Trophoblast cell (in vitro differentiated cells and primary cell): ENCODE data around the gene IL1RAPL2.

ENCODE experiments used
- DNase-seq, 2 donors: peaks; one replicate each; pipeline ENCODE4 v3.0.0-alpha.2; 2016
- H2AFZ ChIP-seq: 2 replicates; pipeline ENCODE4 v1.6.1; 2013; ENCODE audit warnings: low read length, moderate library complexity, mild to moderate bottlenecking; ENCODE audit not compliant: insufficient read depth, poor library complexity
- H2AK5ac ChIP-seq: 2 replicates; pipeline ENCODE4 v1.6.1; 2013; ENCODE audit warnings: mild to moderate bottlenecking, low read length
- H2BK120ac ChIP-seq: 2 replicates; pipeline ENCODE4 v1.6.1; 2013; ENCODE audit warnings: low read length, mild to moderate bottlenecking, moderate library complexity; ENCODE audit not compliant: insufficient read depth, poor library complexity
- H2BK12ac ChIP-seq: 2 replicates; pipeline ENCODE4 v1.6.1; 2013; ENCODE audit warnings: mild to moderate bottlenecking, low read length, moderate library complexity
- H2BK5ac ChIP-seq: 2 replicates; pipeline ENCODE4 v1.6.1; 2013; ENCODE audit warnings: low read length, low read depth, moderate library complexity, mild to moderate bottlenecking; ENCODE audit not compliant: poor library complexity
- H3K14ac ChIP-seq: 2 replicates; pipeline ENCODE4 v1.6.1; 2013; ENCODE audit warnings: mild to moderate bottlenecking, low read length
- H3K18ac ChIP-seq: 2 replicates; pipeline ENCODE4 v1.6.1; 2013; ENCODE audit warnings: mild to moderate bottlenecking, low read length
- H3K23ac ChIP-seq: 2 replicates; pipeline ENCODE4 v1.6.1; 2013; ENCODE audit warnings: low read length
- H3K27ac ChIP-seq: 2 replicates; pipeline ENCODE4 v1.5.1; 2013; ENCODE audit warnings: low read depth, mild to moderate bottlenecking, inconsistent platforms, low read length, moderate library complexity
- H3K27me3 ChIP-seq: 2 replicates; pipeline ENCODE4 v1.6.1; 2013; ENCODE audit warnings: inconsistent platforms, mild to moderate bottlenecking, low read length, moderate library complexity; ENCODE audit not compliant: insufficient read depth
- H3K36me3 ChIP-seq, 2 experiments: 1 replicate in 1 of 2; 2 replicates in 1 of 2; pipeline ENCODE4 v1.6.1; 2013; ENCODE audit warnings: low read length in 2 of 2, mild to moderate bottlenecking in 2 of 2, moderate library complexity in 1 of 2; ENCODE audit not compliant: insufficient read depth in 2 of 2, control insufficient read depth in 1 of 2
- H3K4ac ChIP-seq: 2 replicates; pipeline ENCODE4 v1.6.1; 2013; ENCODE audit warnings: low read depth, mild to moderate bottlenecking, low read length, moderate library complexity
- H3K4me1 ChIP-seq, 2 experiments: 1 replicate in 1 of 2; 2 replicates in 1 of 2; pipeline ENCODE4 v1.6.1; 2013; ENCODE audit warnings: low read length in 2 of 2, mild to moderate bottlenecking in 2 of 2, moderate library complexity in 1 of 2; ENCODE audit not compliant: insufficient read depth in 2 of 2, control insufficient read depth in 1 of 2
- H3K4me2 ChIP-seq: 2 replicates; pipeline ENCODE4 v1.6.1; 2013; ENCODE audit warnings: inconsistent platforms, mild to moderate bottlenecking, low read length, moderate library complexity
- H3K4me3 ChIP-seq: 2 replicates; pipeline ENCODE4 v1.5.1; 2013; ENCODE audit warnings: mild to moderate bottlenecking, low read depth, low read length, inconsistent platforms
- H3K79me1 ChIP-seq: one replicate; pipeline ENCODE4 v1.6.1; 2013; ENCODE audit warnings: low read length
- H3K79me2 ChIP-seq: 2 replicates; pipeline ENCODE4 v1.6.1; 2013; ENCODE audit warnings: low read length, mild to moderate bottlenecking; ENCODE audit not compliant: control insufficient read depth, insufficient read depth, poor library complexity
- H3K9ac ChIP-seq: 2 replicates; pipeline ENCODE4 v1.6.1; 2013; ENCODE audit warnings: mild to moderate bottlenecking, low read length
- H3K9me3 ChIP-seq: 2 replicates; pipeline ENCODE4 v1.6.1; 2013; ENCODE audit warnings: low read depth, mild to moderate bottlenecking, control low read depth, inconsistent platforms, low read length; ENCODE audit not compliant: insufficient read depth
- H4K12ac ChIP-seq: 2 replicates; pipeline ENCODE4 v1.6.1; 2013; ENCODE audit warnings: low read depth, mild to moderate bottlenecking, low read length, moderate library complexity
- H4K8ac ChIP-seq: 2 replicates; pipeline ENCODE4 v1.6.1; 2013; ENCODE audit warnings: low read depth, mild to moderate bottlenecking, low read length, moderate library complexity
- H4K91ac ChIP-seq: one replicate; pipeline ENCODE4 v1.6.1; 2013; ENCODE audit warnings: low read depth, mild to moderate bottlenecking, low read length, moderate library complexity
- WGBS: extraction: QIAGEN DNeasy Blood & Tissue Kit; methylation state at CpG from one replicate; pipeline ENCODE4 v1.1.7; 2013; ENCODE audit warnings: missing lambda C conversion rate; ENCODE audit not compliant: insufficient read length, insufficient coverage; ENCODE audit errors: extremely low coverage; 5-methylcytosine and 5-hydroxymethylcytosine counted together

The IL1RAPL2 gene

DNA sequence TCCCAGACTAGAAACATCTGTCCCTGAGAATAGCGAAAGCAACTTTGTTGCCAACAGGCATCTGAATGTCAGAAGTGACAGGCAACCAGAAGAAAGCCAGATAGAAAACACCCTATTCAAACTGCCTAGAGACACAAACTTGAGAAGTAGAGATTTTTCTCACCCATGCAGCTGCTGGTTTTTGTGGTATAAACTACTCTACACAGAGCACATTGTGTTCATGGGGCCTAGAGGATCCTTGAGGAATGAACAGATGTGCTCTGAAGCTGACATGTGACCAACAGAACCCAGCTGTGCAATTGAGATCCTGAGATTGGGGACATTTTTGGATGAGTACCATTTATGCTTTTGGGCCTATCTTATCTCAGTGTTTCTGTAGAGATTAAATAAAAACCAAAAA lies 1192.8 kb downstream of the IL1RAPL2 start:
- Histone ChIP-seq H3K79me1 (no peaks in the 10 kb centered on the region), H3K4ac (no peak overlapping the region), H4K8ac (no peak overlapping the region), H4K91ac (no peak overlapping the region), H3K79me2 (no peaks in the 10 kb centered on the region), H3K27ac (no peak overlapping the region), H2BK12ac (no peak overlapping the region), H2BK120ac (no peak overlapping the region), H3K23ac (no peak overlapping the region), H2AFZ (no peak overlapping the region), H3K9me3 (no peaks in the 10 kb centered on the region), H3K4me3 (no peak overlapping the region), H2AK5ac (no peak overlapping the region), H3K14ac (no peak overlapping the region), H3K4me1 (no peaks in the 10 kb centered on the region), H3K36me3 (no peaks in the 10 kb centered on the region), H3K27me3 (no peaks in the 10 kb centered on the region), H4K12ac (no peak overlapping the region), H3K4me2 (no peak overlapping the region), H3K18ac (no peak overlapping the region), H2BK5ac (no peak overlapping the region), H3K9ac (no peak overlapping the region)
- no CpG with 5 or more reads among the region's 1 CpG for WGBS
- peak in 1 of 2 donors; percentile 54 for DNase-seq

DNA sequence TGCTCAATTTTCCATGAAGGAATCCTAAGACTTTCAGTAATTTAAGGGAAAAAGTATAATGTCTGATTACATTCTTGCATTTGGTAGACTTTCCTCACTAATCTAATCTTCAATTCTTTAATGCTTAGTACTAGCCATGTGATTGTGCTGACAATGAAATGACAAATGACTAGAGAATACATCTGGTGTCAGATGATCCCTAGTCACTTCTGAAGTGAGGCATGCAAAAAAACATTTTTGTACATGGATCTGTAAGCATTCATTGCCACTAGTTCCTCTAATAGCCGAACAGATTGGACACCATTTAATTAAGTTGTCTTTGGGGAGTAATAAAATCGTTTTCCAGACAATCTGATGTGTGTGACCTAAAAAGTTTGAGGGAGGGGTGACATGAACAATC lies 1193.6 kb downstream of the IL1RAPL2 start:
- DNase-seq = peak in 1 of 2 donors; percentile 45
- H3K4me1 ChIP-seq = no peaks in the 10 kb centered on the region
- no peak overlapping the region for H4K91ac ChIP-seq
- no peak overlapping the region for H2AFZ ChIP-seq
- WGBS = no CpG with 5 or more reads among the region's 2 CpGs
- no peak overlapping the region for H2BK5ac ChIP-seq
- H3K4me2 ChIP-seq = no peak overlapping the region
- no peak overlapping the region for H3K14ac ChIP-seq
- no peak overlapping the region for H2BK12ac ChIP-seq
- no peaks in the 10 kb centered on the region for H3K36me3 ChIP-seq
- no peak overlapping the region for H3K18ac ChIP-seq
- no peak overlapping the region for H3K4ac ChIP-seq
- no peak overlapping the region for H2BK120ac ChIP-seq
- H3K79me2 ChIP-seq = no peaks in the 10 kb centered on the region
- no peak overlapping the region for H3K23ac ChIP-seq
- H3K27me3 ChIP-seq = no peaks in the 10 kb centered on the region
- no peak overlapping the region for H4K8ac ChIP-seq
- H3K4me3 ChIP-seq = no peak overlapping the region
- no peaks in the 10 kb centered on the region for H3K9me3 ChIP-seq
- no peak overlapping the region for H4K12ac ChIP-seq
- H3K9ac ChIP-seq = no peak overlapping the region
- no peak overlapping the region for H3K27ac ChIP-seq
- H3K79me1 ChIP-seq = no peaks in the 10 kb centered on the region
- H2AK5ac ChIP-seq = no peak overlapping the region

DNA sequence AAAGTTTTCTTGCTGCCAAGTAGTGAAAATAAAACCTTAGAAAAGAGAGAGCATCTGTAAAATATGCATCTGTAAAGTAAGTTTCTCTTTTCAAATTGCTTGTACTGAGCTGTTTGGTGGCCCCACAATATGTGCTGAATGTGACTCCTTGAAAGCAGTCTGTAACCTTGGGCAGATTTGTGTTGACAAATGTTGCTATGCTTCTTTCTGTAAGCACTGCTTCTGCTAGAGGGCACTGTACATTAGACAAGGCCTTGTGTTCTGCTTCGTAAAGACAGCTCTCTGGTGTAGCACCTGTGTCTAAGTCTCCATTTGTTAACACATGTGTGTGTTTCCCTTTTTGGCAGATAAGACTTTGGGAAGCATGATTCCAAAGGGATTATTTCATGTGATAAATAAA lies 1199.7 kb downstream of the IL1RAPL2 start:
- Histone ChIP-seq H3K9ac (no peak overlapping the region), H3K27me3 (no peaks in the 10 kb centered on the region), H3K23ac (no peak overlapping the region), H2BK120ac (no peak overlapping the region), H3K36me3 (no peaks in the 10 kb centered on the region), H3K18ac (no peak overlapping the region), H3K4ac (no peak overlapping the region), H4K12ac (no peak overlapping the region), H4K8ac (no peak overlapping the region), H3K79me1 (no peaks in the 10 kb centered on the region), H3K9me3 (no peaks in the 10 kb centered on the region), H2BK12ac (no peak overlapping the region), H2AFZ (no peak overlapping the region), H3K27ac (no peak overlapping the region), H4K91ac (no peak overlapping the region), H3K4me3 (no peak overlapping the region), H2BK5ac (no peak overlapping the region), H2AK5ac (no peak overlapping the region), H3K4me1 (no peaks in the 10 kb centered on the region), H3K4me2 (no peak overlapping the region), H3K79me2 (no peaks in the 10 kb centered on the region), H3K14ac (no peak overlapping the region)
- DNase-seq = no peak
- no CpG with 5 or more reads among the region's 1 CpG for WGBS

DNA sequence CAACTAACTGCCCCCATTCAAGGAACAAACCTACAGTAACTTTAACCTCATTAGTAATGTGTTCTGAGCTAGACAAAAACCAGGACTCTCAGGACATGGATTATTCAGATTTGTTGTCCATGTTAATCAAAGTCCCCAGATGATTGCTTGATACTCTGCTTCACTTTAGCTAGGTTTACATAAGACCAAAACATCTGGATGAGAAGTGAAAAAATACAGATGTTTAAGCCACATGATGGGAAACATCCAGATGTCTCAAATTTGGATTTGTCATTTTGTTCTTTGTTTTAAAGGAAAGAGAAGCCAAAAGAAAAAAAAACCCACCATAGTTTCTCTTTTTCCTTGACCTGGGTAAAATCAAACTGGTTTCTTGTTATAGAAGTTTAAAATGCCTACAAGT lies 1207.8 kb downstream of the IL1RAPL2 start:
- Histone ChIP-seq H3K23ac (no peak overlapping the region), H3K27ac (no peak overlapping the region), H3K4me2 (no peak overlapping the region), H2AK5ac (no peak overlapping the region), H3K27me3 (no peaks in the 10 kb centered on the region), H2BK120ac (no peak overlapping the region), H4K91ac (no peak overlapping the region), H2AFZ (no peak overlapping the region), H4K8ac (no peak overlapping the region), H3K9me3 (no peaks in the 10 kb centered on the region), H3K4ac (no peak overlapping the region), H3K79me1 (no peaks in the 10 kb centered on the region), H3K14ac (no peak overlapping the region), H4K12ac (no peak overlapping the region), H2BK5ac (no peak overlapping the region), H3K79me2 (no peaks in the 10 kb centered on the region), H3K4me3 (no peak overlapping the region), H3K18ac (no peak overlapping the region), H3K4me1 (no peaks in the 10 kb centered on the region), H2BK12ac (no peak overlapping the region), H3K36me3 (no peaks in the 10 kb centered on the region), H3K9ac (no peak overlapping the region)
- no peak for DNase-seq
